Activated CD8-positive, alpha-beta T cell treated with anti-CD3 and anti-CD28 coated beads for 36 hours (primary cell): ENCODE results near the gene ISG20. TPM values are rescaled to one million over a fixed set of nuclear protein-coding genes. Genes with fewer than 3 reads are reported as not detected.

ENCODE experiments used
- ATAC-seq: fragments of 200-7000 bp; cut with Tn5 transposase; one replicate; pipeline ENCODE4 v1.10.0; 2021; ENCODE audit warnings: mild to moderate bottlenecking, moderate library complexity
- CTCF ChIA-PET: fragments of 350-600 bp; sonication (Branson Sonifier 250); formaldehyde crosslinking; loops from one replicate; lab custom pipeline; 2021; ENCODE audit warnings: antibody characterized with exemption; lab: Charles Lee
- POLR2A ChIA-PET: fragments of 350-600 bp; sonication (Branson Sonifier 250); formaldehyde crosslinking; loops from one replicate; lab custom pipeline; 2021; ENCODE audit warnings: antibody characterized with exemption; lab: Charles Lee
- DNase-seq: peaks from one replicate; pipeline ENCODE4 v3.0.0-alpha.2; 2020
- H3K27ac Mint-ChIP-seq: one replicate; pipeline ENCODE4 v1.8.0; 2021; ENCODE audit warnings: mild to moderate bottlenecking, mixed read lengths
- H3K27me3 Mint-ChIP-seq: one replicate; pipeline ENCODE4 v1.8.0; 2021; ENCODE audit warnings: mixed read lengths
- H3K36me3 Mint-ChIP-seq: one replicate; pipeline ENCODE4 v1.8.0; 2021; ENCODE audit warnings: low read depth, mixed read lengths
- H3K4me1 Mint-ChIP-seq: one replicate; pipeline ENCODE4 v1.8.0; 2021; ENCODE audit warnings: low read depth, mixed read lengths
- H3K4me3 Mint-ChIP-seq: one replicate; pipeline ENCODE4 v1.8.0; 2021; ENCODE audit warnings: mild to moderate bottlenecking, moderate library complexity, mixed read lengths
- H3K9me3 Mint-ChIP-seq: one replicate; pipeline ENCODE4 v1.8.0; 2021; ENCODE audit warnings: mixed read lengths
- intact Hi-C: fragments of 100-400 bp; cut with micrococcal nuclease; formaldehyde crosslinking; loops from one replicate; pipeline ENCODE4 v1.10.0; 2022
- total RNA-seq, 2 experiments: library from RNA; stranded (reverse); gene quantifications; one replicate each; pipeline ENCODE4 v1.2.3, GENCODE V29; 2021
- TF ChIP-seq, protein P1 (sequence below): fragments of 200-600 bp; IDR thresholded peaks from one replicate; pipeline ENCODE4 v1.8.0; 2022; ENCODE audit warnings: antibody characterized with exemption, mild to moderate bottlenecking

The ISG20 gene
- total RNA-seq, 2 experiments from 2014 or later = 75.1 to 82.8 TPM

DNA sequence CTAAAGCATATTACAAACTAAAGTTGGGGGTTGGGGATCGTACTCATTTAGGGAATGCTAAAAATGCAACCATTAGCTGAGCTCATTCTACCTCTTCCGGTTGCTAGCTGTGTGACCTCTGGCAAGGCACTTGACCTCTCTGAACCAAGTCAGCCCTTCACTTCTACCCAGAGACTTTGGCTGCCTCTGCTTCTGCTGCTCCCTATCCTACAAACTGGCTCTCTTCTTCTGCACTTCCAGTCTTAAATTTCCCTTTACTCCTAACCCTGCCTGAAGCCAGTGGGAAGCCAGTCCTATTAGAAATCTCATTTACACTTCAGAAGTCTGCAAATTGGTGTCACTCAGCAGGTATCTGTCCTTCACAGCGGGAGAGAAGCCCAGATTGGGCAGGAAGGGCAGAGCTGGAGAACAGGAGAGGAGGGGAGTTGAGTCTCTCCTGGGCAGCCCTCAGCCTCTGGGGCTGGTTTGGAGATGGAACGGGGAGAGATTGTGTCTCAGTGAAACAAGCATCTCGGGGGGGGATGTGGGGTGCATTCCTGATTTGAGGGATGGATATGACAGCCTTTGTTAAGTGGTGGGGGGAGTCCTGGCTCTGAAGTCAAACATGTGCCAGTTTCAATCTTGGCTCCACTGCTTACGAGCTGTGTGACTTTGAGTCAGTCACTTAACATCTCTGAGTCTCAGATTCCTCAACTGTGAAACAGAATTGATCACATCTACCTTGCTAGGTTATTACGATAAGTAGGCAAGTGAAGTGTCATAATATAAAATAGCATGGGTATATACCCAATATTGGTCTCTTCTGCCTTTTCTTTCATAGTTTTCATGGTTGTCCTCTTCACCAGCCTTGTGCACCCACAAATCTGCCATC, 25.5 kb upstream of the ISG20 start:
- no peaks in the 10 kb centered on the region for H3K36me3 Mint-ChIP-seq
- H3K27me3 Mint-ChIP-seq = peaks cover 29% of the 10 kb centered on the region
- H3K27ac Mint-ChIP-seq = no peak overlapping the region
- ChIA-PET CTCF (interaction anchor here (1.4 kb wide), 1 partner anchor 14 kb away, joined by 3 read pairs; no protein-coding TSS in a partner anchor), POLR2A (no interaction called here)
- H3K4me1 Mint-ChIP-seq = no peaks in the 10 kb centered on the region
- ATAC-seq (no peak), DNase-seq (no peak)
- H3K4me3 Mint-ChIP-seq = no peak overlapping the region
- TF ChIP-seq, protein P1, sequence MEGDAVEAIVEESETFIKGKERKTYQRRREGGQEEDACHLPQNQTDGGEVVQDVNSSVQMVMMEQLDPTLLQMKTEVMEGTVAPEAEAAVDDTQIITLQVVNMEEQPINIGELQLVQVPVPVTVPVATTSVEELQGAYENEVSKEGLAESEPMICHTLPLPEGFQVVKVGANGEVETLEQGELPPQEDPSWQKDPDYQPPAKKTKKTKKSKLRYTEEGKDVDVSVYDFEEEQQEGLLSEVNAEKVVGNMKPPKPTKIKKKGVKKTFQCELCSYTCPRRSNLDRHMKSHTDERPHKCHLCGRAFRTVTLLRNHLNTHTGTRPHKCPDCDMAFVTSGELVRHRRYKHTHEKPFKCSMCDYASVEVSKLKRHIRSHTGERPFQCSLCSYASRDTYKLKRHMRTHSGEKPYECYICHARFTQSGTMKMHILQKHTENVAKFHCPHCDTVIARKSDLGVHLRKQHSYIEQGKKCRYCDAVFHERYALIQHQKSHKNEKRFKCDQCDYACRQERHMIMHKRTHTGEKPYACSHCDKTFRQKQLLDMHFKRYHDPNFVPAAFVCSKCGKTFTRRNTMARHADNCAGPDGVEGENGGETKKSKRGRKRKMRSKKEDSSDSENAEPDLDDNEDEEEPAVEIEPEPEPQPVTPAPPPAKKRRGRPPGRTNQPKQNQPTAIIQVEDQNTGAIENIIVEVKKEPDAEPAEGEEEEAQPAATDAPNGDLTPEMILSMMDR = no peak
- H3K9me3 Mint-ChIP-seq = no peaks in the 10 kb centered on the region
- intact Hi-C loops = no loop called here

DNA sequence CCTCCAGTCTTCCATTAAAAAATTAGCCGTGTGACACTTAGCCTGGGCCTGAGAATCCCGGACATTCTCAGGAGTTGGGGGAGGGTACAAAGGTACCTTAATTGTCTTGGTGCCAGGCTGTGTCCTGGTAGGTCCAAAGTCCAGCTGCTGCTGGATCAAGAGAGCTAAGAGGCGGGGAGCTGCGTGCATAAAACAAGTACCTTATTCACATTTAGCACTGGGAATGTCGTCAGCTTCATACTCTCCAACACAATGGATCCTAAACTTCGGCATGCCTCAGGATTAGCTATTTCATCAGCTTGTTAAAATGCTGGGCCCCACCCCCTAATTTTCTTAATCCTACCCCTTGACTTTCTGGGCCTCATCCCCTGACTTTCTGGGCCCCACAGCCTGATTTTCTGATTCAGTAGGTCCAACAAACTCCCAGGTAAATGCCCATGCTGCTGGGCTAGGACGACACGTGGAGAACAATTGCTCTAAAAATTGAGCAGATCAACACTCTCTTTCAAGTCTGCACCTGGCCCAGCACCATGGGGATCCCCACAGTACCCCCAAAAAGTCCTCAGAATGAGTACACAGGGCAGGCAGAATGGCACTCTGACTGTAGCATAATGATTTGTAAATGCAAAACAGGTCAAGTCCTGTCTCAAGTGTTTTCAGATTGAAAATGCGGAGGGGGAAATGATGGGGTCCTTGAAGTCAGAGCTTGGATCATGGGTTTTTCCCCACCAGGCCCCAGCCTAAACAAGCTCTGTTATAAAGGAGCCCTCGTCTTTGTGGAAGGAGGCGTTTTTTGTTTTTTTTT, 23.3 kb upstream of the ISG20 start:
- no peak overlapping the region for H3K4me3 Mint-ChIP-seq
- no peak overlapping the region for H3K27ac Mint-ChIP-seq
- TF ChIP-seq, protein P1 = no peak
- intact Hi-C loops = no loop called here
- no peaks in the 10 kb centered on the region for H3K36me3 Mint-ChIP-seq
- ChIA-PET CTCF (interaction anchor here (1.3 to 2.8 kb wide), 2 partner anchors 49 to 148 kb away, joined by 3 to 10 read pairs; partner anchors contain the start of genes MRPL46 and MRPS11), POLR2A (no interaction called here)
- H3K4me1 Mint-ChIP-seq = peaks cover under 1% of the 10 kb centered on the region
- peaks cover 18% of the 10 kb centered on the region for H3K27me3 Mint-ChIP-seq
- no peak for DNase-seq
- ATAC-seq = no peak
- no peaks in the 10 kb centered on the region for H3K9me3 Mint-ChIP-seq

- peaks cover 16% of the 10 kb centered on the region for H3K27me3 Mint-ChIP-seq
- H3K9me3 Mint-ChIP-seq = no peaks in the 10 kb centered on the region
- no peak overlapping the region for H3K4me3 Mint-ChIP-seq
- DNase-seq (no peak), ATAC-seq (no peak)
- CTCF ChIA-PET = interaction anchor here (1.3 to 2.8 kb wide), 2 partner anchors 48 to 149 kb away, joined by 3 to 10 read pairs; partner anchors contain the start of genes MRPL46 and MRPS11
- TF ChIP-seq, protein P1 = no peak
- H3K36me3 Mint-ChIP-seq = no peaks in the 10 kb centered on the region
- H3K27ac Mint-ChIP-seq = no peak overlapping the region
- POLR2A ChIA-PET = no interaction called here
- intact Hi-C loops = no loop called here
- H3K4me1 Mint-ChIP-seq = peaks cover 4% of the 10 kb centered on the region
Measured at GRCh38 chr15:88616240-88616639, 22.6 kb upstream of the ISG20 start.

- DNase-seq (no peak), ATAC-seq (no peak)
- Mint-ChIP-seq H3K4me1 (peaks cover 4% of the 10 kb centered on the region), H3K27ac (no peak overlapping the region), H3K4me3 (no peak overlapping the region), H3K36me3 (peaks cover 6% of the 10 kb centered on the region), H3K27me3 (peaks cover 11% of the 10 kb centered on the region), H3K9me3 (no peaks in the 10 kb centered on the region)
- TF ChIP-seq, protein P1 = no peak
- ChIA-PET CTCF (no interaction called here), POLR2A (no interaction called here)
- intact Hi-C loops = no loop called here
Measured at GRCh38 chr15:88617031-88617722, 21.6 kb upstream of the ISG20 start.
